HepG2 (cell line): Measurements from ENCODE around the gene SZRD1. TPM values are rescaled to one million over a fixed set of nuclear protein-coding genes. Genes with fewer than 3 reads are reported as not detected.

Source experiments
- ATAC-seq: fragments of 200-7000 bp; cut with Tn5 transposase; 3 replicates; pipeline ENCODE4 v1.9.1; 2020; ENCODE audit warnings: mild to moderate bottlenecking, moderate library complexity
- BruUV-seq: library from RNA; stranded (reverse); fragments of 400-500 nt; replicated peaks from 2 replicates; lab custom pipeline; 2021; lab: Mats Ljungman, UMichigan
- CTCF ChIA-PET: fragments of 300-600 bp; formaldehyde crosslinking; extraction: SDS; loops from one replicate; lab custom pipeline; 2021; ENCODE audit warnings: low total read pairs, inconsistent platforms, low intra/inter-chr PET ratio; lab: Yijun Ruan, JAX
- POLR2A ChIA-PET: fragments of 350-600 bp; sonication (Branson Sonifier 250); formaldehyde crosslinking; loops from one replicate; lab custom pipeline; 2020; ENCODE audit warnings: antibody characterized with exemption, inconsistent platforms; lab: Yijun Ruan, JAX
- DNase-seq: peaks from one replicate; pipeline ENCODE4 v3.0.0-alpha.2; 2015; ENCODE audit warnings: low spot score
- FAIRE-seq: peaks from 3 replicates; lab custom pipeline; 2011; peaks lifted over from hg19 to GRCh38; lab: Jason Lieb, UNC
- H2AFZ ChIP-seq: one replicate; pipeline ENCODE4 v1.6.1; 2011; ENCODE audit warnings: low read length, inconsistent platforms
- H3K27ac ChIP-seq: fragments of 300-600 bp; 3 replicates; pipeline ENCODE4 v1.8.0; 2011; ENCODE audit warnings: mixed run types, mild to moderate bottlenecking, mixed read lengths, low read length, inconsistent platforms; ENCODE audit not compliant: insufficient read depth; ENCODE audit errors: extremely low read length
- H3K27me3 ChIP-seq, 2 experiments: fragments of 200-600 bp in 1 of 2; 2 replicates in 1 of 2; 3 replicates in 1 of 2; pipeline versions ENCODE4 v1.6.0 to v1.8.0; 2011; ENCODE audit warnings: low read length in 2 of 2, mild to moderate bottlenecking in 2 of 2, moderate library complexity in 2 of 2, inconsistent platforms in 1 of 2; ENCODE audit not compliant: insufficient read depth in 2 of 2, control insufficient read depth in 1 of 2
- H3K36me3 ChIP-seq, 2 experiments: fragments of 200-600 bp in 1 of 2; replicated peaks in 1 of 2; 2 replicates in 1 of 2; 3 replicates in 1 of 2; pipeline versions ENCODE4 v1.5.1 to v1.8.0; 2011; ENCODE audit warnings: low read length in 2 of 2, inconsistent platforms in 1 of 2; ENCODE audit not compliant: insufficient read depth in 2 of 2, control insufficient read depth in 1 of 2
- H3K4me1 ChIP-seq: 2 replicates; pipeline ENCODE4 v1.5.1; 2012; ENCODE audit warnings: low read length, inconsistent platforms; ENCODE audit not compliant: insufficient read depth
- H3K4me2 ChIP-seq: 2 replicates; pipeline ENCODE4 v1.6.0; 2011; ENCODE audit warnings: low read depth, low read length, inconsistent platforms
- H3K4me3 ChIP-seq, 3 experiments: fragments of 200-600 bp in 1 of 3; sonication (generic), shearing (Covaris generic) in 1 of 3; replicated peaks in 1 of 3; 2 replicates each; pipeline ENCODE4 v1.5.1; 2011 to 2016; ENCODE audit warnings: low read length in 3 of 3, inconsistent platforms in 2 of 3, low read depth in 2 of 3, mild to moderate bottlenecking in 2 of 3, control low read depth in 1 of 3, mixed read lengths in 1 of 3; ENCODE audit not compliant: insufficient read depth in 1 of 3
- H3K79me2 ChIP-seq: one replicate; pipeline ENCODE4 v1.6.1; 2011; ENCODE audit warnings: low read length, inconsistent platforms; ENCODE audit not compliant: insufficient read depth
- H3K9ac ChIP-seq: 2 replicates; pipeline ENCODE4 v1.6.0; 2011; ENCODE audit warnings: mild to moderate bottlenecking, low read depth, low read length, inconsistent platforms; ENCODE audit not compliant: insufficient read depth
- H3K9me3 ChIP-seq: 2 replicates; pipeline ENCODE4 v1.5.1; 2012; ENCODE audit warnings: mild to moderate bottlenecking, low read length
- H4K20me1 ChIP-seq: 2 replicates; pipeline ENCODE4 v1.6.0; 2011; ENCODE audit warnings: inconsistent platforms, mild to moderate bottlenecking, low read length, moderate library complexity; ENCODE audit not compliant: insufficient read depth
- CAMTA2 ChIP-seq: sonication (generic); formaldehyde crosslinking; IDR thresholded peaks from 2 replicates; pipeline ENCODE4 v1.4.0; 2020; ENCODE audit warnings: mild to moderate bottlenecking, missing genetic modification reagents, borderline replicate concordance
- HDAC6 ChIP-seq: fragments of 200-600 bp; sonication (generic); IDR thresholded peaks from 2 replicates; pipeline ENCODE4 v1.7.0; 2017; ENCODE audit warnings: mild to moderate bottlenecking, antibody characterized with exemption, low read length, low read depth
- HES4 ChIP-seq: sonication (generic); formaldehyde crosslinking; IDR thresholded peaks from 2 replicates; pipeline ENCODE4 v1.9.0; 2021; ENCODE audit warnings: mild to moderate bottlenecking, missing genetic modification reagents, borderline replicate concordance
- KAT2B ChIP-seq: fragments of 150-350 bp; IDR thresholded peaks from 2 replicates; pipeline ENCODE4 v1.6.1; 2014; ENCODE audit warnings: low read depth, low read length, borderline replicate concordance
- MATR3 ChIP-seq: sonication (generic); formaldehyde crosslinking; IDR thresholded peaks from 2 replicates; pipeline ENCODE4 v1.4.0; 2020; ENCODE audit warnings: missing genetic modification reagents
- POGZ ChIP-seq: sonication (generic); formaldehyde crosslinking; IDR thresholded peaks from 2 replicates; pipeline ENCODE4 v1.4.0; 2020; ENCODE audit warnings: mild to moderate bottlenecking, missing genetic modification reagents
- RELA ChIP-seq: sonication (generic); formaldehyde crosslinking; IDR thresholded peaks from 2 replicates; pipeline ENCODE4 v1.4.0; 2020; ENCODE audit warnings: missing genetic modification reagents
- REXO4 ChIP-seq: sonication (generic); formaldehyde crosslinking; IDR thresholded peaks from 2 replicates; pipeline ENCODE4 v1.8.0; 2022; ENCODE audit warnings: missing genetic modification reagents, mild to moderate bottlenecking, borderline replicate concordance
- ZBTB7A ChIP-seq: sonication (generic); formaldehyde crosslinking; IDR thresholded peaks from 2 replicates; pipeline ENCODE4 v1.8.0; 2022; ENCODE audit warnings: mild to moderate bottlenecking, missing genetic modification reagents
- ZFP41 ChIP-seq: sonication (generic); formaldehyde crosslinking; IDR thresholded peaks from 2 replicates; pipeline ENCODE4 v1.4.0; 2020; ENCODE audit warnings: mild to moderate bottlenecking, missing genetic modification reagents, borderline replicate concordance
- ZIK1 ChIP-seq: sonication (generic); formaldehyde crosslinking; IDR thresholded peaks from 2 replicates; pipeline ENCODE4 v1.5.0; 2020; ENCODE audit warnings: mild to moderate bottlenecking, low read depth, missing genetic modification reagents, borderline replicate concordance
- ZNF207 ChIP-seq: fragments of 450-650 bp; IDR thresholded peaks from 2 replicates; pipeline ENCODE4 v1.6.1; 2016; ENCODE audit warnings: antibody characterized with exemption, borderline replicate concordance
- ZNF235 ChIP-seq: sonication (generic); formaldehyde crosslinking; IDR thresholded peaks from 2 replicates; pipeline ENCODE4 v1.8.1; 2023; ENCODE audit warnings: mild to moderate bottlenecking, missing genetic modification reagents, borderline replicate concordance
- ZNF333 ChIP-seq: sonication (generic); formaldehyde crosslinking; IDR thresholded peaks from 2 replicates; pipeline ENCODE4 v1.4.0; 2020; ENCODE audit warnings: mild to moderate bottlenecking, missing genetic modification reagents, borderline replicate concordance
- WGBS: methylation state at CpG from one replicate; pipeline ENCODE4 v1.1.6; 2017; ENCODE audit warnings: low lambda C conversion rate; 5-methylcytosine and 5-hydroxymethylcytosine counted together
- in situ Hi-C: cut with HindIII; loops from 2 replicates; pipeline ENCODE4 v1.10.0; 2017; ENCODE audit warnings: low pct_unique_long_range_greater_than_20kb; ENCODE audit not compliant: extremely low pct_ligation_motif_present
- intact Hi-C: fragments of 100-400 bp; cut with micrococcal nuclease; formaldehyde crosslinking; loops from one replicate; pipeline ENCODE4 v1.10.0; 2022; ENCODE audit not compliant: unreplicated experiment
- polyA plus RNA-seq, 8 experiments: library from polyadenylated mRNA; depleted of rRNA in 3 of 8; stranded (reverse) in 7 of 8; unstranded in 1 of 8; fragments of >200 nt; fragmentation: Illumina TruSeq in 4 of 8; extraction: Trizol in 4 of 8; gene quantifications; 2 replicates each; pipeline versions ENCODE4 v1.2.1 to v1.2.3, GENCODE V29; 2011 to 2016; ENCODE audit warnings: low read depth in 4 of 8, missing spikeins in 1 of 8, mixed read lengths in 1 of 8; ENCODE audit not compliant: insufficient read depth in 1 of 8
- total RNA-seq, 5 experiments: library from RNA; depleted of rRNA; stranded (reverse); fragments of >200 nt; fragmentation: Illumina TruSeq; extraction: Trizol; gene quantifications; 2 replicates each; pipeline ENCODE4 v1.2.3, GENCODE V29; 2016; ENCODE audit warnings: low read depth in 1 of 5
- TF ChIP-seq, protein P1 (sequence below): sonication (generic); formaldehyde crosslinking; IDR thresholded peaks from 2 replicates; pipeline ENCODE4 v1.5.1; 2020; ENCODE audit warnings: mild to moderate bottlenecking, missing genetic modification reagents, borderline replicate concordance

Gene SZRD1
- total and polyA plus RNA-seq, 2 of the 13 experiments (the other 11 are each of a cell fraction or from before 2014, with no cell fraction given), result 28.5 to 41.4 TPM

DNA sequence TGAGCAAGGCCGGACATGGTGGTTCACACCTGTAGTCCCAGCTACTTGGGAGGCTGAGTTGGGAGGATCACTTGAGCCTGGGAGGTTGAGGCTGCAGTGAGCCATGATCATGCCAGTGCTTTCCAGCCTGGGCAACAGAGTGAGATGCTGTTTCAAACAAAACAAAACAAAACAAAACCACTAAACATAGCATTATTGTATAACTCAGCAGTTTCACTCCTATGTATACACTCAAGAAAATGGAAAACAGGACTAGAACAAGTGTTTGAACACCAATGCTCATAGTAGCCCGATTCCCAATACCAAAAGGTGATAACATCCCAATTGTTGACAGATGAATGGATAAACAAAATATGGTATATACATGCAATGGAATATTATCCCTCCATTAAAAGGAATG lies 71.5 kb downstream of the SZRD1 start:
- CTCF ChIA-PET, result no interaction called here
- H3K36me3 ChIP-seq, result peaks cover 0 to 3% of the 10 kb centered on the region in 2 experiments; a peak in 3 of 5 replicates
- no peaks in the 10 kb centered on the region for H4K20me1 ChIP-seq
- intact Hi-C loops (no loop called here), in situ Hi-C loops (no loop called here)
- BruUV-seq, result no TSS peak
- H3K4me3 ChIP-seq, result no peak overlapping the region
- no peaks in the 10 kb centered on the region; a peak in 1 of 5 replicates for H3K27me3 ChIP-seq
- peaks cover 17% of the 10 kb centered on the region for H3K79me2 ChIP-seq
- ATAC-seq (no peak), DNase-seq (no peak), FAIRE-seq (no peak)
- TF ChIP-seq REXO4 (no peak), ZNF235 (no peak), MATR3 (CRISPR knock-in tag) (no peak), ZBTB7A (CRISPR knock-in tag) (no peak), ZNF333 (no peak), ZIK1 (CRISPR knock-in tag) (no peak), KAT2B (no peak), ZFP41 (no peak), HES4 (CRISPR knock-in tag) (no peak), HDAC6 (no peak), CAMTA2 (no peak), ZNF207 (no peak), RELA (CRISPR knock-in tag) (no peak), POGZ (CRISPR knock-in tag) (no peak)
- TF ChIP-seq, protein P1, sequence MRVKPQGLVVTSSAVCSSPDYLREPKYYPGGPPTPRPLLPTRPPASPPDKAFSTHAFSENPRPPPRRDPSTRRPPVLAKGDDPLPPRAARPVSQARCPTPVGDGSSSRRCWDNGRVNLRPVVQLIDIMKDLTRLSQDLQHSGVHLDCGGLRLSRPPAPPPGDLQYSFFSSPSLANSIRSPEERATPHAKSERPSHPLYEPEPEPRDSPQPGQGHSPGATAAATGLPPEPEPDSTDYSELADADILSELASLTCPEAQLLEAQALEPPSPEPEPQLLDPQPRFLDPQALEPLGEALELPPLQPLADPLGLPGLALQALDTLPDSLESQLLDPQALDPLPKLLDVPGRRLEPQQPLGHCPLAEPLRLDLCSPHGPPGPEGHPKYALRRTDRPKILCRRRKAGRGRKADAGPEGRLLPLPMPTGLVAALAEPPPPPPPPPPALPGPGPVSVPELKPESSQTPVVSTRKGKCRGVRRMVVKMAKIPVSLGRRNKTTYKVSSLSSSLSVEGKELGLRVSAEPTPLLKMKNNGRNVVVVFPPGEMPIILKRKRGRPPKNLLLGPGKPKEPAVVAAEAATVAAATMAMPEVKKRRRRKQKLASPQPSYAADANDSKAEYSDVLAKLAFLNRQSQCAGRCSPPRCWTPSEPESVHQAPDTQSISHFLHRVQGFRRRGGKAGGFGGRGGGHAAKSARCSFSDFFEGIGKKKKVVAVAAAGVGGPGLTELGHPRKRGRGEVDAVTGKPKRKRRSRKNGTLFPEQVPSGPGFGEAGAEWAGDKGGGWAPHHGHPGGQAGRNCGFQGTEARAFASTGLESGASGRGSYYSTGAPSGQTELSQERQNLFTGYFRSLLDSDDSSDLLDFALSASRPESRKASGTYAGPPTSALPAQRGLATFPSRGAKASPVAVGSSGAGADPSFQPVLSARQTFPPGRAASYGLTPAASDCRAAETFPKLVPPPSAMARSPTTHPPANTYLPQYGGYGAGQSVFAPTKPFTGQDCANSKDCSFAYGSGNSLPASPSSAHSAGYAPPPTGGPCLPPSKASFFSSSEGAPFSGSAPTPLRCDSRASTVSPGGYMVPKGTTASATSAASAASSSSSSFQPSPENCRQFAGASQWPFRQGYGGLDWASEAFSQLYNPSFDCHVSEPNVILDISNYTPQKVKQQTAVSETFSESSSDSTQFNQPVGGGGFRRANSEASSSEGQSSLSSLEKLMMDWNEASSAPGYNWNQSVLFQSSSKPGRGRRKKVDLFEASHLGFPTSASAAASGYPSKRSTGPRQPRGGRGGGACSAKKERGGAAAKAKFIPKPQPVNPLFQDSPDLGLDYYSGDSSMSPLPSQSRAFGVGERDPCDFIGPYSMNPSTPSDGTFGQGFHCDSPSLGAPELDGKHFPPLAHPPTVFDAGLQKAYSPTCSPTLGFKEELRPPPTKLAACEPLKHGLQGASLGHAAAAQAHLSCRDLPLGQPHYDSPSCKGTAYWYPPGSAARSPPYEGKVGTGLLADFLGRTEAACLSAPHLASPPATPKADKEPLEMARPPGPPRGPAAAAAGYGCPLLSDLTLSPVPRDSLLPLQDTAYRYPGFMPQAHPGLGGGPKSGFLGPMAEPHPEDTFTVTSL (CRISPR knock-in tag), result no peak
- POLR2A ChIA-PET, result no interaction called here
- peaks cover 29% of the 10 kb centered on the region for H3K4me1 ChIP-seq
- no peak overlapping the region for H3K9ac ChIP-seq
- no peak overlapping the region for H2AFZ ChIP-seq
- no peak overlapping the region for H3K27ac ChIP-seq
- no peak overlapping the region for H3K4me2 ChIP-seq
- H3K9me3 ChIP-seq, result no peaks in the 10 kb centered on the region
- WGBS, result 62% methylated on average over 2 of the region's 2 CpGs
